CMK (cell line): Measurements from ENCODE around the gene C1orf174.

Experiments used
- DNase-seq: peaks from one replicate; pipeline ENCODE4 v3.0.0-alpha.2; 2010; ENCODE audit warnings: low read depth

Gene C1orf174

DNA sequence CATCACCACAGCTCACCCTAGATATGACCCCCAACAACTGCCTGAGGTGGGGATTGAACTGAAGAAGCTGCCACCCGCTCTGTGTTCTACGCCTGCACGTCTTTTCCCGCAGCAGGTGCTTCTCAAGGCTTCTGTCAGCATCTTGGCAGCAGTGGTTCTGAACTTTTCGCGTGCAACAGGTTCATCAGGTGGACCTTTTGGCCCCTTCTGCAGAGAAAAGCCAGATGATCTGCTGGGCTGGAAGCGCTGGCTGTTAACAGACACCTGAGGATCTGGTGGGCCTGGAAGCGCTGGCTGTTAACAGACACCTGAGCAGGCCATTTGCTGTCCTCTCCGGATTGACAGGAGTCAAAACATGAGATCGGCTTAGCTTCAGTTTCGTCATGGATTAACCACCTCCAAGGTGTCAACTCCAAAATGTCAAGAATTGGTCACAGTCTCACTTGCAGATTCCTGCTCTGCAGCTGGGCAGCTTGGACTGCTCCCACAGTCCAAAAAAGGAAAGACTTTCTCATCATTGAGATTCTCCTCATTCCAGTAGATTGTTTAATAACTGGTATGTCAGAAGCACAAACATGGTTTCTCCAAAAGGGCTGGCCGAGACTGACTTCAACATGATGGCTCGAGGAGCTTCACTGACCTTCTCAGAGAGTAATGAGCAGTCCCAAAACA, 4.7 kb downstream of the C1orf174 start:
- DNase-seq = no peak

DNA sequence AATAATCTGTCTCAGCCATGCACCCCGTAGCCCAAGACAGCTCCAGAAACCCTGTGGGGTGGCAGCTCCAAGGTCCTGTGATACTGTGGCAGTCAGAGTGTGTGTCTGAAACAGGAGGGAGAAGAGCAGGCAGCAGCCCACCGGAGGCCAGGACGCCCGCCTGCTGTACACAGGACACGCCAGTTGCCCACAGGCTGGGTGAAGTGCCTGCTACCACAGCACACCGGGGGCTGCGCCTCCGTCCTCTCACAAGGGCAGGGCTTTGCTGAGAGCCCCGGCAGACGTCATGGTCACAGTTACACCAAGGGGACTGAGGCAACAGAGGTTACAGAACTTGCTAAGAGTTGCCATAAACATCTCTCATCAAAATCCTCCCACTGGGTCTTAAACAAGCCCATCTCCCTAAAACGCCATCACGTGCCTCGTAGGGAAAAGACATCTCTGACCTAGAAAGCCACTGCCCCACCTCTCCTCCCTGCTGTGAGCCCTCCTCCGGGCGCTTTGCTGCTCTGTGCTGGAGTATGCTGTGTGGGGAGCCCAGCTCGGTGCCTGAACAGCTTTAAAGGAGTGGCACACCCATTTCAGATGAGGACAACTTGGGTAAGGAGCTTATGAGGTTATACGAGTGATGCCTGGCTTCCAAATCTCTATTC, 5.3 kb downstream of the C1orf174 start:
- no peak for DNase-seq

DNA sequence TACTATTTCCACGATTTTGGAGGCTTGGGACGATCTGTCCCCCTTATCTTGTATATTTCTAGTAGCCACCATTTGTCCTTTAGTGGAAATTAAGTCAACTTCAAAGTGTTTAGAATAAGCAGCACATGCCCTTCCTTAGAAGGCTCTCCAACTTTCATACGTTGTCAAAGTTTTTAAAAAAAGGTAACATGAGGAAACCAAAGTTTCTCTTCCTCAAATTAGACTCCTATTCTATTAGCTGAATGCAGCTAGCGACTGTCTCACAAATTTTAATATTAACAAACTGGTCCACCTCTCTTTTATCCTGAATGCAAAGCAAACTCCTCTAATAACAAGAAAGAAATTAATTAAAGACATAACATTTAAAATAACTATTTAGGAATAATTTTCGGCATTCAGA, 6.9 kb downstream of the C1orf174 start:
- no peak for DNase-seq

GRCh38 chr1:3892748-3893147, 7.3 kb downstream of the C1orf174 start:
- no peak for DNase-seq

DNA sequence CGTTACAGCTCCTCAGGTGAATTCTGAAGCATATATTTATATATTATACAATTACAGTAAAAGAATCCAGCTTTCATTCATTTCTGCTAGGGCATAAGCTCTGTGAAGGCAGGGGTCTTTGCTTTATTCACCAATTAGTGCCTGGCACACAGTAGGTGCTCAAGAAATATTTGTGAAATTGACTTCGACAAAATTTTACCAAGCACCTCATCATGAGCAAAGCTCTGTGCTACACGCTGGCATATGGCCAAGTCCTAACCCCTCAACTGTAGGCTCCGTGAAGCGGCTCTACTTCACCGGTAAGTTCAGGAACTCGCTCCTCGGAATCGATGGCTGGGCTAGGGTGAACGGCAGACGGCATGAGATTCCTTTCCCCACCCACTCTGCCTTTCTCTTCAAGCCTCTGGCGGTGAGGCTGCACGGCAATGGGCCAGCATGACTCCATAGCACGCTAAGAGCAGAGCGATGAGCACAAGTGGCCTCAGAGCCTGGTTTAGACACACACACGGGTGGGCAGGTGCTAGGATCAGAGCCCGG, 8.7 kb downstream of the C1orf174 start:
- no peak for DNase-seq

GRCh38 chr1:3890389-3891328, 9.4 kb downstream of the C1orf174 start:
- peak; percentile 81 for DNase-seq

DNA sequence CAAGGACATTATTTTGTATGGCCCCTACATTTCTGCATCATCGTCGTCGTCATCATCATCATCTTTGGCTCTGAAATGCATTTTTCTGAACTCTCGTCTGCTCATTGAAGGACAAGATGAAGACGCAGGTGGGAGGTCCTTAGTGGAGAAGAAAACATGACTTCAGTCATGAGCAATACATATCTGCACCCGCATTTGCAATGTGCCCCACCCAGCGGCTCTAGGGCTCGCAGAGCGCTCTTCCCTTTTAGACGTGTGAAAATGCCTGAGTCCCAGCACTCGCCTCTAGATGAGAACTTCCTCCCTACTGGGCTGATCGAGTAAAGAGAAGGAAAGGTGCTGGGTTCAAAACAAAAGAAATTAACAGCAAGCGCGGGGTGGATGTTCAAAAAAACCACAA, 10.1 kb downstream of the C1orf174 start:
- DNase-seq = no peak

GRCh38 chr1:3888301-3888700, 11.8 kb downstream of the C1orf174 start:
- DNase-seq = no peak

- DNase-seq = no peak
Measured at GRCh38 chr1:3886691-3887090, 13.4 kb downstream of the C1orf174 start.

- no peak for DNase-seq
Measured at GRCh38 chr1:3886106-3886670, 13.9 kb downstream of the C1orf174 start.

- DNase-seq = no peak
Measured at GRCh38 chr1:3885611-3886010, 14.5 kb downstream of the C1orf174 start.

- no peak for DNase-seq
Measured at GRCh38 chr1:3884966-3885365, 15.1 kb downstream of the C1orf174 start.

DNA sequence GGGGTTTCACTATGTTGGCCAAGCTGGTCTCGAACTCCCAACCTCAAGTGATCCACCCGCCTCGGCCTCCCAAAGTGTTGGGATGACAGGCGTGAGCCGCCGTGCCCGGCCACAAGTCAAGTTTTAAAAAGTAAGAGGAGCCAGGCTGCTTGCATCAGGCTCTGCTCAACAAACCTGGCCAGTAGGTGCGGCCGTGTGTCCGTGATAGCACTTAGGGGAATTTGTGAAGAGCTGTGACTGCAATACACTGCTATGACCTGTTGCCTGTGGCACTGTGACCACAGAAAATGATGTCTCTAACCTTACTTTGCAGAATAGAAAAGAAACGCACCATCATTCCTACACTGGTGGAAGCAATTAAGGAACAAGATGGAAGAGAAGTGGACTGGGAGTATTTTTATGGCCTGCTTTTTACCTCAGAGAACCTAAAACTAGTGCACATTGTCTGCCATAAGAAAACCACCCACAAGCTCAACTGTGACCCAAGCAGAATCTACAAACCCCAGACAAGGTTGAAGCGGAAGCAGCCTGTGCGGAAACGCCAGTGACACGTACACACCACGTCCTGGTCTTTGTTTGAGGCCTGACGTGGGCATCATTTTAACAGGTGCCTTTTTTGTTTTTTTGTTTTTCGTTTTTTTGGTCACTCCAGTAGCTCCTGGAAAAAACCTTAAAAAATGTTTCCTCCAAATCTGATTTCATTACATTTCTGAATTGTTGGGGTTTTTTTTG, 16.7 kb downstream of the C1orf174 start:
- no peak for DNase-seq

- DNase-seq = peak; percentile 93
Measured at GRCh38 chr1:3881193-3881480, 18.9 kb downstream of the C1orf174 start.

DNA sequence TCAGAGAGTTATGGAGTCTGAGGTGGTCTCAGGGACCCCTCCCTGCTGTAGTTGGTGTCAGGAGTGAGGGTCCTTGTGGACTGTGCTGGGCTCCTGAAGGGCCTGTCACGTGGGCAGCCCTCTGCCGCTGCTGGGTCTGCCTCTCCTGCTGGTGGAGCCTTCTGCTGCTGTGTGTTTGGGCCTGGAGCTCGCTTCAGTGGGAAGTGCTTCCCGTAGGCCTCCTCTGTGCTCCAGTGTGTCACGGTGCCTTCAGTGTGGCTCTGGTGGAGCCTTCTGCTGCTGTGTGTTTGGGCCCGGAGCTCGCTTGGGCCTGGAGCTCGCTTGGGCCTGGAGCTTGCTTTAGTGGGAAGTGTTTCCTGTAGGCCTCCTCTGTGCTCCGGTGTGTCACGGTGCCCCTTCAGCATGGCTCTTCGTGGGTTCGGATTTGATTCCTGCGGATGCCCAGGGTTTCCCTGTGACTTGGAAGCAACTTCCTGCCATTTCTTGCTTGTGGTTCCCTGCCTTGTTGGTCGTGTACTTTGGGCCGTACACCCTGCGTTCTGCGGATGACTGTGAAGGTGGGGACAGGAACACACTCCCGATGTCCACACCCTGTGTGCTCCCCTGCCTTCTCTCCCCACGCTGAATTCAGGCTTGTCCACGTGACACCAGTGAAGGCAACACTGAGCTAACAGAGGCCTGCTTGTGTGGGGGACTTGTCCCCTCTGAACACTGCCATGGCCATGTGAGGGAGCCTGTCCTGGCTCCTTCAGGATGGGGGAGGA, 19.5 kb downstream of the C1orf174 start:
- no peak for DNase-seq

GRCh38 chr1:3879787-3880428, 20.2 kb downstream of the C1orf174 start:
- no peak for DNase-seq

GRCh38 chr1:3879099-3879498, 21.0 kb downstream of the C1orf174 start:
- DNase-seq = no peak

DNA sequence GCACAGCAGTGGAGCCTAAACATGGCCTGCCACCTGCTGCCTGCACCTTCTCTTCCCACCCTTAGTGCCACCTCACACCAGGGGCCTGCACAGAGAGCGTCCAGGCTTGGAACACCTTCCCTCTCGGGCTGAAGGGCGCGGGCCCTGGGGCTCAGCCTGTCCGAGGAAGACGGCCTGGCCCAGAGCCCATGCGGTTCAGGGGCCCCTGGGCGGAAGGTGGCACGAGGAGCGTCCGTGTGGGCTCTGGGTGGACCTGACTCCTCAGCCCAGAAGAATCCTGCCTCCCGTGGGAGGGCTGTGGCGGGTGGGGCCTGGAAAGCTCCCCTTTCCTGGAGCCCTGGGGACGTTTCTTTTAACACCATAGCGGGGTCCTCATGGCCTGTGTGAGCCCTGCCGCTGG, 23.4 kb downstream of the C1orf174 start:
- no peak for DNase-seq

- DNase-seq = no peak
Measured at GRCh38 chr1:3874736-3875135, 25.3 kb downstream of the C1orf174 start.

- DNase-seq = no peak
Measured at GRCh38 chr1:3872546-3872945, 27.5 kb downstream of the C1orf174 start.

GRCh38 chr1:3871451-3871805, 28.6 kb downstream of the C1orf174 start:
- DNase-seq = no peak
